ENCODE measurements around the gene SGPP2. TPM values are rescaled to one million over a fixed set of nuclear protein-coding genes. Genes with fewer than 3 reads are reported as not detected.

The SGPP2 gene
- total RNA-seq, 1 donor from 2014 or later = 9.7 TPM

DNA sequence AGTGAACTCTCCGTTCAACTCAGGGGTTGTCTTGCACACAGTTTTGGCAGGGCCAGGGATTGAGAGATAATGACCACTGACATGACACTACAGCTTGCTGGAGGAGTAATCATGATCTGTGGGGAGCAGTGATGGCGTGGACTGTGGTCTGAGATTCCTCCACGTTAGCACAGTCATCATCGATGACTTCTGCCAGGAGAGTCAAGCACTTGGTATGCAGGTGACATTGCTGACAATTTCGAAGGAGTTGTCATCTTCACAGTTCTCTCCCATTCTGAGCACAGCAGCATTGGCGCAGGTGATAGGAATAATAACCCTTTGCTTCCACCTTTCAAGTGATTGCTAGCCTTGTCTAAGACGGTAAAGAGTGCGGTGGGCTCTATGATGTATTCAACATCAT lies 79.8 kb downstream of the SGPP2 start:
- H3K4me3 ChIP-seq (ENCODE audit: low read depth, low read length) = no peak overlapping the region
- no peak for DNase-seq (ENCODE audit: low read depth)
- no peak for TF ChIP-seq CTCF (conservative IDR thresholded peaks at IDR 0.05; ENCODE audit: low read depth, low read length)

GRCh38 chr2:222504719-222505118 lies 80.4 kb downstream of the SGPP2 start:
- H3K4me3 ChIP-seq (ENCODE audit: low read depth, low read length) = no peak overlapping the region
- no peak for DNase-seq (ENCODE audit: low read depth)
- TF ChIP-seq CTCF (conservative IDR thresholded peaks at IDR 0.05; ENCODE audit: low read depth, low read length) = no peak

DNA sequence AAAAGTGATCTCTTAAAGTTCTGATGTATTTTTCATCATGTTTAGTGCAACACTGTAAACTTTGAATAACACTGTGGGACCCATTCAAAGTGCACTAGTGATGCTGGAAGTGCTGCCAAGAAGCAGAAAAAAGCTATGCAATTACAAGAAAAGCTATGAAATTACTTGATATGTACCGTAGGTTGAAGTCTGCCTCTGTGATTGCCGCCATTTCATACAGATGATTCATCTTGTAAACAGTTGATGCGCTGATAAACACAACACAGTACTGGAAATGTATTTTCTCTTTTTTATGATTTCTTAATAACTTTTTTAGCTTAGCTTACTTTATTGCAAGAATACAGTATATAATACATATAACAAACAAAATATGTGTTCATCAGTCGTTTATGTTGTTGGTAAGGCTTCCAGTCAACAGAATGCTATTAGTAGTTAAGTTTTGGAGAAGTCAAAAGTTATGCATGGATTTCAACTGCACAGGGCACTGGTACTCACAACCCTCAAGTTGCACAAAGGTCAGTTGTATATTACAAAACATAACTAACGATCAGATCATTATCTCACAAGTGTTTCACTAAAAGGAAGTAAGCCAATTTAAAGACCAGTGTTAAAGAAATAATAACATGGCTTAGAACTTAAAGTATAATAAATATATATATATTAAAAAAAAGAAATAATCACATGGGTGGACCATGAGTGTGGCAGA lies 82.0 kb downstream of the SGPP2 start:
- DNase-seq (ENCODE audit: low read depth) = no peak
- TF ChIP-seq CTCF (conservative IDR thresholded peaks at IDR 0.05; ENCODE audit: low read depth, low read length) = no peak

GRCh38 chr2:222514901-222515300 lies 90.6 kb downstream of the SGPP2 start:
- no peak overlapping the region for H3K4me3 ChIP-seq (ENCODE audit: low read depth, low read length)
- no peak for DNase-seq (ENCODE audit: low read depth)
- no peak for TF ChIP-seq CTCF (conservative IDR thresholded peaks at IDR 0.05; ENCODE audit: low read depth, low read length)

More for the DNA sequence above, 82.0 kb downstream of the SGPP2 start:
- no peak overlapping the region for H3K4me3 ChIP-seq (ENCODE audit: low read depth, low read length)

GRCh38 chr2:222518570-222519381 lies 94.4 kb downstream of the SGPP2 start:
- peak; percentile 76 for DNase-seq (ENCODE audit: low read depth)
- TF ChIP-seq CTCF (conservative IDR thresholded peaks at IDR 0.05; ENCODE audit: low read depth, low read length) = no peak
- H3K4me3 ChIP-seq (ENCODE audit: low read depth, low read length) = no peak overlapping the region

DNA sequence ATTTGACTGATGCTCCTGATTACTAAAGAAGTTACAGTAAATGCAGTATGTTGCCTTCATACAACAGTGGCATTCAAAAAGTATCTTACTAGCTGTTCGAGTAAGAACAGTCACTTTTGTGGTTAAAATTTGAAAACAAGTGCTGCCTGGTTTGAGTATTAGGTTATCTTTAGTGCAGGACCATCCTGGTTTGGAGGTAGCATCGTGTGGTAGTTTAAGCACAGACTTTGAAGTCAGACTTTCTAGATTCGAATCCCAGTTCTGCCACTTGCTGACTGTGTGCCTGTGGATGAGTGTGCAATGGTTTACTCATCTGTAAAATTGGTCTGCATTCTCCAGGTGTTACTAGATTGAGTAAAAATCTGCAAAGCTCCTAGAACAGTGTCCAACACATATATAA lies 96.8 kb downstream of the SGPP2 start:
- TF ChIP-seq CTCF (conservative IDR thresholded peaks at IDR 0.05; ENCODE audit: low read depth, low read length) = no peak
- no peak overlapping the region for H3K4me3 ChIP-seq (ENCODE audit: low read depth, low read length)
- no peak for DNase-seq (ENCODE audit: low read depth)
